Mammary epithelial cell (primary cell): ENCODE data around the gene KIR3DL1.
"Not testable (repeated sequence)": the region's sequence is repeated elsewhere in the genome, so short reads cannot be mapped to it uniquely, and the experiment has no call there.

Source experiments
- EZH2 ChIP-seq: IDR thresholded peaks from 2 replicates; pipeline ENCODE4 v1.6.1; 2012; ENCODE audit warnings: low read length, inconsistent platforms, borderline replicate concordance
- TF ChIP-seq, protein P1 (sequence below), 2 donors: IDR thresholded peaks in 1 of 2; conservative IDR thresholded peaks in 1 of 2; 2 replicates each; pipeline ENCODE4 v1.5.1; 2011 to 2012; ENCODE audit warnings: inconsistent platforms in 2 of 2, low read length in 2 of 2, mild to moderate bottlenecking in 2 of 2, control low read depth in 1 of 2, low read depth in 1 of 2; ENCODE audit not compliant: insufficient read depth in 1 of 2; ENCODE audit errors: extremely low read depth in 1 of 2

DNA sequence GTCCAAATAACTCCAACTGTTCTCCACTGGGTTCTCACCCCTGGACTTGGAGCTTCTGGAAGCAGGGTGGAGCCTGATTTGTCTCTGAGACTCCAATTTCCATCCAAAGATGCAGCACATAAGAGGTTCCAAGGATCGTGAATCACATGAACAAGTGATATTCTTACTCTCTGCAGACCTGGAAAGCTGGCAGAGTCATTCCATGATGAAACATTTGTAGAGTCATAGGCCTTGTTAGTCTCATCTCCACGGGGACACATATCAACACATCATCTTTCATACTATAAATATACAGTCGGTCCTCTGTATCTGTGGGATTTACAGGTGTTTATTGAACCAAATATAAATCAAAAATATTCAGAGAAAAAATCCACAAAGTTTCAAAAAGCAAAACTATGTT, 1.7 kb upstream of the KIR3DL1 start:
- TF ChIP-seq, protein P1, sequence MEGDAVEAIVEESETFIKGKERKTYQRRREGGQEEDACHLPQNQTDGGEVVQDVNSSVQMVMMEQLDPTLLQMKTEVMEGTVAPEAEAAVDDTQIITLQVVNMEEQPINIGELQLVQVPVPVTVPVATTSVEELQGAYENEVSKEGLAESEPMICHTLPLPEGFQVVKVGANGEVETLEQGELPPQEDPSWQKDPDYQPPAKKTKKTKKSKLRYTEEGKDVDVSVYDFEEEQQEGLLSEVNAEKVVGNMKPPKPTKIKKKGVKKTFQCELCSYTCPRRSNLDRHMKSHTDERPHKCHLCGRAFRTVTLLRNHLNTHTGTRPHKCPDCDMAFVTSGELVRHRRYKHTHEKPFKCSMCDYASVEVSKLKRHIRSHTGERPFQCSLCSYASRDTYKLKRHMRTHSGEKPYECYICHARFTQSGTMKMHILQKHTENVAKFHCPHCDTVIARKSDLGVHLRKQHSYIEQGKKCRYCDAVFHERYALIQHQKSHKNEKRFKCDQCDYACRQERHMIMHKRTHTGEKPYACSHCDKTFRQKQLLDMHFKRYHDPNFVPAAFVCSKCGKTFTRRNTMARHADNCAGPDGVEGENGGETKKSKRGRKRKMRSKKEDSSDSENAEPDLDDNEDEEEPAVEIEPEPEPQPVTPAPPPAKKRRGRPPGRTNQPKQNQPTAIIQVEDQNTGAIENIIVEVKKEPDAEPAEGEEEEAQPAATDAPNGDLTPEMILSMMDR (conservative IDR thresholded peaks at IDR 0.05 in 1 of 2, IDR thresholded peaks at IDR 0.05 in 1 of 2; ENCODE audit: extremely low read depth in 1 of 2, insufficient read depth in 1 of 2, low read depth in 1 of 2, low read length in 2 of 2), result not testable (repeated sequence)
- not testable (repeated sequence) for TF ChIP-seq EZH2
